Cerebellar cortex (tissue), 1 donor: ENCODE data around the gene FOXE3.

ENCODE experiments used
- DNase-seq: peaks from one replicate; pipeline ENCODE4 v3.0.0-alpha.2; 2015; ENCODE audit warnings: low spot score

The FOXE3 gene

GRCh38 chr1:47415728-47416318 is at the start of gene FOXE3:
TSS of gene FOXE3 (plus strand) at chr1:47416285. CDS start at chr1:47416316, 31 bp downstream.
- no peak for DNase-seq

- no peak for DNase-seq
Measured at GRCh38 chr1:47367651-47368050, 48.4 kb upstream of the FOXE3 start.

- DNase-seq = no peak
Measured at GRCh38 chr1:47371016-47371517, 45.0 kb upstream of the FOXE3 start.

- DNase-seq = no peak
Measured at GRCh38 chr1:47374501-47374900, 41.6 kb upstream of the FOXE3 start.

- no peak for DNase-seq
Measured at GRCh38 chr1:47378147-47378546, 37.9 kb upstream of the FOXE3 start.

- no peak for DNase-seq
Measured at GRCh38 chr1:47380699-47381098, 35.4 kb upstream of the FOXE3 start.

- no peak for DNase-seq
Measured at GRCh38 chr1:47382399-47382983, 33.6 kb upstream of the FOXE3 start.

- no peak for DNase-seq
Measured at GRCh38 chr1:47384083-47384482, 32.0 kb upstream of the FOXE3 start.

- DNase-seq = no peak
Measured at GRCh38 chr1:47385020-47385419, 31.1 kb upstream of the FOXE3 start.

GRCh38 chr1:47386268-47386667 is 29.8 kb upstream of the FOXE3 start:
- no peak for DNase-seq

- DNase-seq = no peak
Measured at GRCh38 chr1:47388030-47388890, 27.8 kb upstream of the FOXE3 start.

GRCh38 chr1:47388891-47389238 is 27.2 kb upstream of the FOXE3 start:
- peak; percentile 67 for DNase-seq

- DNase-seq = no peak
Measured at GRCh38 chr1:47389731-47390130, 26.4 kb upstream of the FOXE3 start.

GRCh38 chr1:47390843-47391242 is 25.2 kb upstream of the FOXE3 start:
- no peak for DNase-seq

- no peak for DNase-seq
Measured at GRCh38 chr1:47393141-47393540, 22.9 kb upstream of the FOXE3 start.

GRCh38 chr1:47395433-47395832 is 20.7 kb upstream of the FOXE3 start:
- DNase-seq = no peak

GRCh38 chr1:47396671-47397196 is 19.4 kb upstream of the FOXE3 start:
- DNase-seq = no peak

GRCh38 chr1:47399138-47399845 is 16.8 kb upstream of the FOXE3 start:
- no peak for DNase-seq

GRCh38 chr1:47399846-47400155 is 16.3 kb upstream of the FOXE3 start:
- no peak for DNase-seq

- DNase-seq = no peak
Measured at GRCh38 chr1:47401761-47402160, 14.3 kb upstream of the FOXE3 start.

- DNase-seq = no peak
Measured at GRCh38 chr1:47402591-47402990, 13.5 kb upstream of the FOXE3 start.

GRCh38 chr1:47403321-47403910 is 12.7 kb upstream of the FOXE3 start:
- DNase-seq = no peak
